ENCODE results near the gene FHIT. TPM values are rescaled to one million over a fixed set of nuclear protein-coding genes. Genes with fewer than 3 reads are reported as not detected.

The FHIT gene
- total RNA-seq, 1 donor from 2014 or later = 11.5 TPM

DNA sequence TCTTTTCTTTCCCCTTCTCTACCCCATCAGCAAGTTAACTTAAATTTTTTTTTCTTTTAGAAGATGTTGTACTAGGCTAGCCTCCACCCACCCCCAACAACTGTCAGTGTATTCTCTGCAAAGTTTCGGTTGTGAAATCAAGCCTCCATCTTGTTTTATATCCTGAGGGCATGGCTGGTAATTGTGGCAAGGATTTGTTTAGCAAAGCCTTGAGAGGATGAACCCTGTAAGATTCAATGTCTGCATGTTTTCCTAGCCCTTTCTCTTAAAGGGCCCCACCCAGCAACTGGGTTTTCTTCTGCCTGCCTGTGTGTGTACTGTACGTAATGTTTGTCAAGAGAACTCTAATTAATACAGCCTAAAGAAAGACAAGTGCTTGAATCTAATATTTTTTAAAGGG, 475.3 kb downstream of the FHIT start:
- TF ChIP-seq, protein P1, sequence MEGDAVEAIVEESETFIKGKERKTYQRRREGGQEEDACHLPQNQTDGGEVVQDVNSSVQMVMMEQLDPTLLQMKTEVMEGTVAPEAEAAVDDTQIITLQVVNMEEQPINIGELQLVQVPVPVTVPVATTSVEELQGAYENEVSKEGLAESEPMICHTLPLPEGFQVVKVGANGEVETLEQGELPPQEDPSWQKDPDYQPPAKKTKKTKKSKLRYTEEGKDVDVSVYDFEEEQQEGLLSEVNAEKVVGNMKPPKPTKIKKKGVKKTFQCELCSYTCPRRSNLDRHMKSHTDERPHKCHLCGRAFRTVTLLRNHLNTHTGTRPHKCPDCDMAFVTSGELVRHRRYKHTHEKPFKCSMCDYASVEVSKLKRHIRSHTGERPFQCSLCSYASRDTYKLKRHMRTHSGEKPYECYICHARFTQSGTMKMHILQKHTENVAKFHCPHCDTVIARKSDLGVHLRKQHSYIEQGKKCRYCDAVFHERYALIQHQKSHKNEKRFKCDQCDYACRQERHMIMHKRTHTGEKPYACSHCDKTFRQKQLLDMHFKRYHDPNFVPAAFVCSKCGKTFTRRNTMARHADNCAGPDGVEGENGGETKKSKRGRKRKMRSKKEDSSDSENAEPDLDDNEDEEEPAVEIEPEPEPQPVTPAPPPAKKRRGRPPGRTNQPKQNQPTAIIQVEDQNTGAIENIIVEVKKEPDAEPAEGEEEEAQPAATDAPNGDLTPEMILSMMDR (IDR thresholded peaks at IDR 0.05; ENCODE audit: insufficient read depth, low read length, poor library complexity, severe bottlenecking) = no peak
- H3K4me3 ChIP-seq (ENCODE audit: low read depth, low read length) = no peak overlapping the region
- no peak for DNase-seq (ENCODE audit: low read depth)
- no peaks in the 10 kb centered on the region for H3K36me3 ChIP-seq (ENCODE audit: control insufficient read depth, insufficient read depth, low read length)
- no peaks in the 10 kb centered on the region for H3K27me3 ChIP-seq (ENCODE audit: control insufficient read depth, insufficient read depth, low read length)

DNA sequence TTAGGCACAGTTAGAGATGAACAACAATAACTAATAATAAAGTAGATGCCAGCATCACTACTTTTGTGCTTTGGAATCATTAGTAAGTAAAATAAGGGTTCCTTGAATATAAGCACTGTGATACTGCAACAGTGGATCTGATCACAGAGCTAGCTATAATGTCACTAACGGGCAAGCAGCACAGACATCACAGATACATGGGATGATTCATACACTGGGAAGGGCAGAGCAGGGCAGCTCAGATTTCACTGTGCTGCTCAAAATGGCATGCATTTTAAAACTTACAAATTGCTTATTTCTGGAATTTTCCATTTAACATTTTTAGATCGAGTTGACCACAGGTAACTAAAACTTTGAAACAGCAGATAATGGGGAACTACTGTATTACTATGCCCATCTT, 476.6 kb downstream of the FHIT start:
- H3K36me3 ChIP-seq (ENCODE audit: control insufficient read depth, insufficient read depth, low read length) = no peaks in the 10 kb centered on the region
- TF ChIP-seq, protein P1 (IDR thresholded peaks at IDR 0.05; ENCODE audit: insufficient read depth, low read length, poor library complexity, severe bottlenecking) = no peak
- no peak for DNase-seq (ENCODE audit: low read depth)
- no peak overlapping the region for H3K4me3 ChIP-seq (ENCODE audit: low read depth, low read length)
- no peaks in the 10 kb centered on the region for H3K27me3 ChIP-seq (ENCODE audit: control insufficient read depth, insufficient read depth, low read length)

DNA sequence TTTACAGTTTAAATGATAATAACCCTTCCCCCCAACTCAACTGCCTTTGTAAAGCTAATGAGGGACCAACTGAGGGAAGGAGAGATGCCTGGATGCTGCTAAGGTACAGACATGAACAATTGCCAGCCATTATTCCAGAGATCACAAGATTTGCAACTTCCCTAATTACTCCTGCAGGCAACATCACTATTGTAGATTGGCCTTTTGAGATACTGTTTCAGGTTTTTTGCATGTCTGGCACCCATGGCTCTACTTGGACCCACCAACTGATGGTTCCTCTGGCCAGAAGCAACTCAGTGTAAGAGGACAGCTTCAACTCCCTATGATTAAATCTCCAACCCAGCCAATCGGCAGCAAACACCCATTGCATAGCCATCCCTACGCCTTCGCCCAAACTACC, 478.7 kb downstream of the FHIT start:
- no peaks in the 10 kb centered on the region for H3K36me3 ChIP-seq (ENCODE audit: control insufficient read depth, insufficient read depth, low read length)
- no peaks in the 10 kb centered on the region for H3K27me3 ChIP-seq (ENCODE audit: control insufficient read depth, insufficient read depth, low read length)
- no peak overlapping the region for H3K4me3 ChIP-seq (ENCODE audit: low read depth, low read length)
- TF ChIP-seq, protein P1 (IDR thresholded peaks at IDR 0.05; ENCODE audit: insufficient read depth, low read length, poor library complexity, severe bottlenecking) = no peak
- DNase-seq (ENCODE audit: low read depth) = no peak

DNA sequence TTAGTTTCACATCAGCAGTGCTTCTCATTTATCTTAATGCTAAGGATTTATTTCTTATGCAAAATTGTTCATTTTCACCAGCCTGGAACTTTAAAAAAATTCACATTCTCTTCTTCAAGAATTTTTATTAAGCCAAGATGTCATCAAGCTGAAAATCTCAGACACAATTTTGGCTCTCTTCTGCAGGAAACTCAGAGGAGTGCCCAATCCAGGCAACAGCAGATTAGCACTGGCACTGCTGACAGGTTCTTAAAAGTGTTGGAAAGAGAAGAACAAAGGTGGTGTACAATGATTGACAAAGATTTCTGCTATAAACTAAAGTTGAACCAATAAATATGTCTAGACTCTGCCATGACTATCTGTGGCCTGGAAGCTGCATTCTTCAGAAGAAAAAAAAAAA, 479.5 kb downstream of the FHIT start:
- DNase-seq (ENCODE audit: low read depth) = no peak
- H3K36me3 ChIP-seq (ENCODE audit: control insufficient read depth, insufficient read depth, low read length) = no peaks in the 10 kb centered on the region
- TF ChIP-seq, protein P1 (IDR thresholded peaks at IDR 0.05; ENCODE audit: insufficient read depth, low read length, poor library complexity, severe bottlenecking) = no peak

DNA sequence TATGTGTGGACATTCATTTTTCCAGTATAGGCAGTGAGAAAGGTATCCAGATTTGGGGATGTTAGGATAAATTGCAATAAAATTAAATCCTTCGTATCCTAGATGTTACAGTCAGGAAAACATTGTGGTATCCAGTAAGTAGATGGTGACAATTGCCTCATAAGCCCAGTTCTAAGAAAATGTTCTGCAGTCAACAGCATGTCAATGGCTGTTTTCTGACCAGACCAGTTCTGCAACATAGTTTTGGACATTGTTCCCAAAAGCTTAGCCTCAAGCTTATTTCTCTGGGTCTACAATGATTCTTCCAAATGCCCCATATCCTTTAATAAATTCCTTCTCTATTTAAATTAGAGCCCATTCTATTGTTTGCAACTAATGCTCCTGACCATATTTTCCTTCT, 480.7 kb downstream of the FHIT start:
- DNase-seq (ENCODE audit: low read depth) = no peak
- Histone ChIP-seq H3K36me3 (ENCODE audit: control insufficient read depth, insufficient read depth, low read length) (no peaks in the 10 kb centered on the region), H3K27me3 (ENCODE audit: control insufficient read depth, insufficient read depth, low read length) (no peaks in the 10 kb centered on the region), H3K4me3 (ENCODE audit: low read depth, low read length) (no peak overlapping the region)
- TF ChIP-seq, protein P1 (IDR thresholded peaks at IDR 0.05; ENCODE audit: insufficient read depth, low read length, poor library complexity, severe bottlenecking) = no peak

More for the DNA sequence above, 479.5 kb downstream of the FHIT start:
- H3K27me3 ChIP-seq (ENCODE audit: control insufficient read depth, insufficient read depth, low read length) = no peaks in the 10 kb centered on the region
- no peak overlapping the region for H3K4me3 ChIP-seq (ENCODE audit: low read depth, low read length)

DNA sequence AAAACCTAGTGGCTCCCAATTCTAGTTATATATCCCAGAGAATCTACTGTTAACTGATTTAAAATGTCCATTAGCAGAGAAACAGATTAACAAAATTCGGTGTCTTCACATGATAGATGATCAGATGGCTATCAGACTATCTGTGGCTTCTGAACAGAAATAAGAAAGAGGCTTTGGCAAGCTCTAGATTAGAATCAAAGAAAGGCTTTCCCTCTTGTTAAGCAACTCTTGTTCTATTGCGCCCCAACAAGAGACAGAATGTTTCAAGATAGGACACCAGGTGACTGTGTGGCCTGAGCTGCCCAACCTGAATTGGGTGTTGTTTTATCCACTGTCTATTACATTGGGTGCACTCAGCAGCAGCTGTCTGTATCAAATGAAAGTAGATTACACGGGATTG, 483.7 kb downstream of the FHIT start:
- Histone ChIP-seq H3K27me3 (ENCODE audit: control insufficient read depth, insufficient read depth, low read length) (no peaks in the 10 kb centered on the region), H3K36me3 (ENCODE audit: control insufficient read depth, insufficient read depth, low read length) (no peaks in the 10 kb centered on the region), H3K4me3 (ENCODE audit: low read depth, low read length) (no peak overlapping the region)
- TF ChIP-seq, protein P1 (IDR thresholded peaks at IDR 0.05; ENCODE audit: insufficient read depth, low read length, poor library complexity, severe bottlenecking) = no peak
- DNase-seq (ENCODE audit: low read depth) = no peak

All from kidney epithelial cell (primary cell).